ENCODE results near the gene ABI1. TPM values are rescaled to one million over a fixed set of nuclear protein-coding genes. Genes with fewer than 3 reads are reported as not detected.

Gene ABI1
- total RNA-seq, 2 donors from 2014 or later: 43.3 to 50.5 TPM

GRCh38 chr10:26781797-26782196, 79.0 kb downstream of the ABI1 start:
- Histone ChIP-seq H3K27ac (peak overlapping the region in 1 of 2 donors; percentile 24), H3K36me3 (no peaks in the 10 kb centered on the region), H3K27me3 (replicated peaks; ENCODE audit: insufficient read depth) (no peaks in the 10 kb centered on the region), H3K4me1 (ENCODE audit: control insufficient read depth in 1 of 2, low read depth in 2 of 2) (peaks cover 16 to 18% of the 10 kb centered on the region in 2 donors), H3K9me3 (no peaks in the 10 kb centered on the region), H3K4me3 (no peak overlapping the region)
- DNase-seq (ENCODE audit: low spot score) (no peak), ATAC-seq (ENCODE audit: insufficient number of reproducible peaks, low FRiP score, low read depth) (no peak)
- TF ChIP-seq CTCF (IDR thresholded peaks at IDR 0.05): no peak

GRCh38 chr10:26780793-26781601, 79.8 kb downstream of the ABI1 start:
- H3K27me3 ChIP-seq (replicated peaks; ENCODE audit: insufficient read depth): no peaks in the 10 kb centered on the region
- H3K4me3 ChIP-seq: no peak overlapping the region
- DNase-seq (ENCODE audit: low spot score) (no peak), ATAC-seq (ENCODE audit: insufficient number of reproducible peaks, low FRiP score, low read depth) (peak; percentile 61)
- no peak for TF ChIP-seq CTCF (IDR thresholded peaks at IDR 0.05)
- peak overlapping the region in 1 of 2 donors; percentile 24 for H3K27ac ChIP-seq
- H3K4me1 ChIP-seq (ENCODE audit: control insufficient read depth in 1 of 2, low read depth in 2 of 2): peaks cover 16 to 21% of the 10 kb centered on the region in 2 donors
- no peaks in the 10 kb centered on the region for H3K36me3 ChIP-seq
- no peaks in the 10 kb centered on the region for H3K9me3 ChIP-seq

DNA sequence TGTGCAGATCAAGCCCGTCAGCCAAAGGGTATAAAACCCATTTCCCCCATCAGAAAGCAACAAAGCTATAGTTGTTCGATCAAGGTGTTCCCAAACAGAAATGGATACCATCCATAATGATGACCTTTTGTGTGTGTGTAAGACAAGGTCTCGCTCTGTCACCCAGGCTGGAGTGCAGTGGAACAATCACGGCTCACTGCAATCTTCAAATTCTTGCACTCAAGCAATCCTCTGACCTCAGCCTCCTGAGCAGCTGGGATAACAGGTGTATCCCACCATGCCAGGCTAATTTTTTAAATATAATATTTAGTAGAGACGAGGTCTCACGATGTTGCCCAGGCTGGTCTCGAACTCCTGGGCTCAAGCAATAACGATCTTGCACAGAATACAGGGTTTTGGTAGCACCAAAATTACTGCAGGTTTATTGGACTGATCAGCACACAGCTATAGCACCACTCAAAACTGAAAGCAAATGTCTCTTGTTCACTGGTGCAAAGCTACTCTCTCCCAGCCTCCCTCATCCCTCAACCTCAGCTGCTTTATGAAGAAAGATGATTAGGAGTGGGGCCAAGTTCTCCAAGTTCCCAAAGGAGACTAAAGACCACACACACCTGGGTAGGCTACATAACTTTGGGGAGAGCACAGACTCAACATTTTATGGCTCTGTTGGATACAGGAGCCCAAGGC, 80.5 kb downstream of the ABI1 start:
- H3K4me3 ChIP-seq: no peak overlapping the region
- DNase-seq (ENCODE audit: low spot score) (no peak), ATAC-seq (ENCODE audit: insufficient number of reproducible peaks, low FRiP score, low read depth) (no peak)
- H3K4me1 ChIP-seq (ENCODE audit: control insufficient read depth in 1 of 2, low read depth in 2 of 2): peaks cover 16 to 22% of the 10 kb centered on the region in 2 donors
- no peaks in the 10 kb centered on the region for H3K36me3 ChIP-seq
- no peak for TF ChIP-seq CTCF (IDR thresholded peaks at IDR 0.05)
- no peak overlapping the region for H3K27ac ChIP-seq
- H3K9me3 ChIP-seq: no peaks in the 10 kb centered on the region
- no peaks in the 10 kb centered on the region for H3K27me3 ChIP-seq (replicated peaks; ENCODE audit: insufficient read depth)

DNA sequence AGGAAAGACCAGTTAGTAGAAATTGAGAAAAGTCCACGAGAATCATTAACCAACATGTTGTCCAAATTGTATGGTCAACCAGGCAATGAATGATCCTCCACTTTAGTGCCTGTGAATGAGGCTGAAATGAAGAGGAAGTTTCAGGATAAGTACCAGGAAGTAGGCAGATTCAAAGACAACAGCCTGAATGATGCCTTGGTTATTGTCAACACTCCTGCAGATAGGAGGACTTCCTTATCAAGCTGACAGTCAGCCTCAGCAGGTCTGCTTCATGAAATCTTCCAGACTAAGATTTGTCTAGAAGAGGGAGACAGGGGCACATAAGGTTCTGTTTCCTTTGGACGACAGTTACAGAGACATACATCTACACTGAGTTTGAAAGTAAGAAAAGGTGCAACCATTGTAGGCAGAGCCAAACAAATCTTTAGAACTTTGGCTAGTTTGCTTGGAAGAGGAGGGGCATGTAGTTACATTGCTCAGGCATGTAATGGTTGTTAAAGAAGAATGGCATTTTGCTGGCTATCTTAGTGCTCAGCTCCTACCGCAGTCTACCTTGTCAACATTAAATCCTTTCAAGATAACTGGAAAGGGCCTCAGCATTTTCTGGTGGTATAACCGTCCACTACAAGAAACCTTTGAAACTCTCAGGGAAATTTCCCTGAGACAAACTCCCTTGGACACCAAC, 81.4 kb downstream of the ABI1 start:
- Histone ChIP-seq H3K36me3 (no peaks in the 10 kb centered on the region), H3K27me3 (replicated peaks; ENCODE audit: insufficient read depth) (no peaks in the 10 kb centered on the region), H3K4me3 (no peak overlapping the region), H3K9me3 (no peaks in the 10 kb centered on the region), H3K4me1 (ENCODE audit: control insufficient read depth in 1 of 2, low read depth in 2 of 2) (peaks cover 16 to 22% of the 10 kb centered on the region in 2 donors), H3K27ac (no peak overlapping the region)
- ATAC-seq (ENCODE audit: insufficient number of reproducible peaks, low FRiP score, low read depth): no peak
- TF ChIP-seq CTCF (IDR thresholded peaks at IDR 0.05): no peak
- DNase-seq (ENCODE audit: low spot score): no peak

- no peak for DNase-seq (ENCODE audit: low spot score)
- no peak for ATAC-seq (ENCODE audit: insufficient number of reproducible peaks, low FRiP score, low read depth)
- H3K27me3 ChIP-seq (replicated peaks; ENCODE audit: insufficient read depth): no peaks in the 10 kb centered on the region
- H3K4me3 ChIP-seq: no peak overlapping the region
- peaks cover 16 to 22% of the 10 kb centered on the region in 2 donors for H3K4me1 ChIP-seq (ENCODE audit: control insufficient read depth in 1 of 2, low read depth in 2 of 2)
- H3K9me3 ChIP-seq: no peaks in the 10 kb centered on the region
- no peak for TF ChIP-seq CTCF (IDR thresholded peaks at IDR 0.05)
- H3K36me3 ChIP-seq: no peaks in the 10 kb centered on the region
- no peak overlapping the region for H3K27ac ChIP-seq
These were observed 83.1 kb downstream of the ABI1 start for GRCh38 chr10:26777686-26778085.

All from thoracic aorta (tissue), 2 donors.